Panc1 (cell line): ENCODE results near the gene EMD.

Experiments
- POLR2AphosphoS5 ChIP-seq: IDR thresholded peaks from 2 replicates; pipeline ENCODE4 v1.6.1; 2012; ENCODE audit warnings: mild to moderate bottlenecking, low read depth, low read length, moderate library complexity
- SIN3A ChIP-seq: IDR thresholded peaks from 2 replicates; pipeline ENCODE4 v1.6.1; 2012; ENCODE audit warnings: low read depth, mild to moderate bottlenecking, low read length, moderate library complexity, borderline replicate concordance; ENCODE audit not compliant: insufficient read depth
- TCF7L2 ChIP-seq: IDR thresholded peaks from 2 replicates; pipeline ENCODE4 v1.6.1; 2011; ENCODE audit warnings: mild to moderate bottlenecking, low read depth, low read length, inconsistent platforms
- TF ChIP-seq, protein P1 (sequence below): fragments of 450-650 bp; IDR thresholded peaks from 2 replicates; pipeline ENCODE4 v1.5.1; 2017; ENCODE audit warnings: mild to moderate bottlenecking
- TF ChIP-seq, protein P2 (sequence below), 2 experiments: IDR thresholded peaks; 2 replicates each; pipeline ENCODE4 v1.6.1; 2011 to 2012; ENCODE audit warnings: low read depth in 2 of 2, control low read depth in 1 of 2, low read length in 1 of 2, mild to moderate bottlenecking in 1 of 2, moderate library complexity in 1 of 2; ENCODE audit not compliant: insufficient read depth in 1 of 2

- TF ChIP-seq, protein P1, sequence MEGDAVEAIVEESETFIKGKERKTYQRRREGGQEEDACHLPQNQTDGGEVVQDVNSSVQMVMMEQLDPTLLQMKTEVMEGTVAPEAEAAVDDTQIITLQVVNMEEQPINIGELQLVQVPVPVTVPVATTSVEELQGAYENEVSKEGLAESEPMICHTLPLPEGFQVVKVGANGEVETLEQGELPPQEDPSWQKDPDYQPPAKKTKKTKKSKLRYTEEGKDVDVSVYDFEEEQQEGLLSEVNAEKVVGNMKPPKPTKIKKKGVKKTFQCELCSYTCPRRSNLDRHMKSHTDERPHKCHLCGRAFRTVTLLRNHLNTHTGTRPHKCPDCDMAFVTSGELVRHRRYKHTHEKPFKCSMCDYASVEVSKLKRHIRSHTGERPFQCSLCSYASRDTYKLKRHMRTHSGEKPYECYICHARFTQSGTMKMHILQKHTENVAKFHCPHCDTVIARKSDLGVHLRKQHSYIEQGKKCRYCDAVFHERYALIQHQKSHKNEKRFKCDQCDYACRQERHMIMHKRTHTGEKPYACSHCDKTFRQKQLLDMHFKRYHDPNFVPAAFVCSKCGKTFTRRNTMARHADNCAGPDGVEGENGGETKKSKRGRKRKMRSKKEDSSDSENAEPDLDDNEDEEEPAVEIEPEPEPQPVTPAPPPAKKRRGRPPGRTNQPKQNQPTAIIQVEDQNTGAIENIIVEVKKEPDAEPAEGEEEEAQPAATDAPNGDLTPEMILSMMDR, result no peak
- peak; percentile 33; the same call in 1 of the 2 replicates for TF ChIP-seq POLR2AphosphoS5
- TF ChIP-seq, protein P2, sequence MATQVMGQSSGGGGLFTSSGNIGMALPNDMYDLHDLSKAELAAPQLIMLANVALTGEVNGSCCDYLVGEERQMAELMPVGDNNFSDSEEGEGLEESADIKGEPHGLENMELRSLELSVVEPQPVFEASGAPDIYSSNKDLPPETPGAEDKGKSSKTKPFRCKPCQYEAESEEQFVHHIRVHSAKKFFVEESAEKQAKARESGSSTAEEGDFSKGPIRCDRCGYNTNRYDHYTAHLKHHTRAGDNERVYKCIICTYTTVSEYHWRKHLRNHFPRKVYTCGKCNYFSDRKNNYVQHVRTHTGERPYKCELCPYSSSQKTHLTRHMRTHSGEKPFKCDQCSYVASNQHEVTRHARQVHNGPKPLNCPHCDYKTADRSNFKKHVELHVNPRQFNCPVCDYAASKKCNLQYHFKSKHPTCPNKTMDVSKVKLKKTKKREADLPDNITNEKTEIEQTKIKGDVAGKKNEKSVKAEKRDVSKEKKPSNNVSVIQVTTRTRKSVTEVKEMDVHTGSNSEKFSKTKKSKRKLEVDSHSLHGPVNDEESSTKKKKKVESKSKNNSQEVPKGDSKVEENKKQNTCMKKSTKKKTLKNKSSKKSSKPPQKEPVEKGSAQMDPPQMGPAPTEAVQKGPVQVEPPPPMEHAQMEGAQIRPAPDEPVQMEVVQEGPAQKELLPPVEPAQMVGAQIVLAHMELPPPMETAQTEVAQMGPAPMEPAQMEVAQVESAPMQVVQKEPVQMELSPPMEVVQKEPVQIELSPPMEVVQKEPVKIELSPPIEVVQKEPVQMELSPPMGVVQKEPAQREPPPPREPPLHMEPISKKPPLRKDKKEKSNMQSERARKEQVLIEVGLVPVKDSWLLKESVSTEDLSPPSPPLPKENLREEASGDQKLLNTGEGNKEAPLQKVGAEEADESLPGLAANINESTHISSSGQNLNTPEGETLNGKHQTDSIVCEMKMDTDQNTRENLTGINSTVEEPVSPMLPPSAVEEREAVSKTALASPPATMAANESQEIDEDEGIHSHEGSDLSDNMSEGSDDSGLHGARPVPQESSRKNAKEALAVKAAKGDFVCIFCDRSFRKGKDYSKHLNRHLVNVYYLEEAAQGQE (IDR thresholded peaks at IDR 0.05; ENCODE audit: insufficient read depth in 1 of 2, low read depth in 2 of 2, low read length in 1 of 2), result no peak
- TF ChIP-seq SIN3A, result no peak
- no peak for TF ChIP-seq TCF7L2
Observed at GRCh38 chrX:154409222-154409871, 30.3 kb downstream of the EMD start, which contains the start of gene DNASE1L1.
